Caco-2 (cell line): Measurements from ENCODE around the gene CNTN5. TPM values are rescaled to one million over a fixed set of nuclear protein-coding genes. Genes with fewer than 3 reads are reported as not detected.

Experiments used
- BruUV-seq: library from RNA; stranded (reverse); fragments of 400-500 nt; replicated peaks from 2 replicates; lab custom pipeline; 2021; lab: Mats Ljungman, UMichigan
- CTCF ChIA-PET: fragments of 300-600 bp; sonication (Branson Sonifier 250); formaldehyde crosslinking; loops from one replicate; lab custom pipeline; 2022; ENCODE audit warnings: antibody characterized with exemption; lab: Charles Lee
- POLR2A ChIA-PET: fragments of 300-600 bp; sonication (Branson Sonifier 250); formaldehyde crosslinking; loops from one replicate; lab custom pipeline; 2022; ENCODE audit warnings: antibody characterized with exemption; lab: Charles Lee
- DNase-seq, 2 experiments: peaks; one replicate each; pipeline versions ENCODE4 v3.0.0 to v3.0.0-alpha.2; 2020 to 2022
- H3K27me3 ChIP-seq: replicated peaks from 2 replicates; pipeline ENCODE4 v1.6.0; 2011; ENCODE audit warnings: low read length; ENCODE audit not compliant: control insufficient read depth, insufficient read depth
- H3K36me3 ChIP-seq: 2 replicates; pipeline ENCODE4 v1.5.1; 2011; ENCODE audit warnings: low read length; ENCODE audit not compliant: control insufficient read depth, insufficient read depth
- H3K4me1 ChIP-seq: fragments of 250-450 bp; sonication (Bioruptor Pico); 2 replicates; pipeline ENCODE4 v1.5.1; 2020; ENCODE audit warnings: mild to moderate bottlenecking
- H3K4me3 ChIP-seq: 2 replicates; pipeline ENCODE4 v1.5.1; 2011; ENCODE audit warnings: low read depth, mild to moderate bottlenecking, control low read depth, low read length
- H3K9me3 ChIP-seq: fragments of 250-450 bp; sonication (Bioruptor Pico); 2 replicates; pipeline ENCODE4 v1.5.1; 2020; ENCODE audit warnings: mild to moderate bottlenecking, moderate library complexity
- H3K27ac Mint-ChIP-seq: one replicate; pipeline ENCODE4 v1.8.0; 2022; ENCODE audit warnings: mixed read lengths; ENCODE audit not compliant: unreplicated experiment
- H3K27me3 Mint-ChIP-seq: one replicate; pipeline ENCODE4 v1.8.0; 2022; ENCODE audit warnings: mixed read lengths; ENCODE audit not compliant: insufficient read depth, unreplicated experiment
- H3K36me3 Mint-ChIP-seq: one replicate; pipeline ENCODE4 v1.8.0; 2022; ENCODE audit warnings: mild to moderate bottlenecking, mixed read lengths; ENCODE audit not compliant: insufficient read depth, unreplicated experiment
- H3K4me1 Mint-ChIP-seq: one replicate; pipeline ENCODE4 v1.8.0; 2022; ENCODE audit warnings: low read depth, mixed read lengths; ENCODE audit not compliant: unreplicated experiment
- H3K4me3 Mint-ChIP-seq: one replicate; pipeline ENCODE4 v1.8.0; 2022; ENCODE audit warnings: mild to moderate bottlenecking, moderate library complexity, mixed read lengths; ENCODE audit not compliant: unreplicated experiment
- H3K9me3 Mint-ChIP-seq: one replicate; pipeline ENCODE4 v1.8.0; 2022; ENCODE audit warnings: mixed read lengths; ENCODE audit not compliant: unreplicated experiment
- CTCF ChIP-seq, 2 experiments: fragments of 200-600 bp in 1 of 2; IDR thresholded peaks; 1 replicate in 1 of 2; 2 replicates in 1 of 2; pipeline versions ENCODE4 v1.5.1 to v1.8.0; 2011 to 2022; ENCODE audit warnings: antibody characterized with exemption in 1 of 2, control low read depth in 1 of 2, inconsistent platforms in 1 of 2, low read depth in 1 of 2, low read length in 1 of 2, mild to moderate bottlenecking in 1 of 2, moderate library complexity in 1 of 2; ENCODE audit not compliant: insufficient read depth in 1 of 2, severe bottlenecking in 1 of 2, unreplicated experiment in 1 of 2
- intact Hi-C: fragments of 100-400 bp; cut with micrococcal nuclease; formaldehyde crosslinking; loops from one replicate; pipeline ENCODE4 v1.10.0; 2022; ENCODE audit not compliant: unreplicated experiment
- total RNA-seq: library from RNA; stranded (reverse); gene quantifications from 2 replicates; pipeline ENCODE4 v1.2.3, GENCODE V29; 2022

CNTN5 gene
- total RNA-seq, 1 experiment from 2014 or later: 1.00 TPM

- ChIA-PET CTCF (no interaction called here), POLR2A (no interaction called here)
- Mint-ChIP-seq H3K27ac (no peak overlapping the region), H3K36me3 (no peaks in the 10 kb centered on the region), H3K27me3 (no peaks in the 10 kb centered on the region), H3K4me1 (peaks cover 4% of the 10 kb centered on the region), H3K9me3 (peaks cover 18% of the 10 kb centered on the region), H3K4me3 (no peak overlapping the region)
- no TSS peak for BruUV-seq
- H3K4me1 ChIP-seq: no peaks in the 10 kb centered on the region
- TF ChIP-seq CTCF (IDR thresholded peaks at IDR 0.05; ENCODE audit: insufficient read depth in 1 of 2, low read depth in 1 of 2, low read length in 1 of 2, severe bottlenecking in 1 of 2, unreplicated experiment in 1 of 2): no peak
- intact Hi-C loops: no loop called here
- H3K9me3 ChIP-seq: 0 out of 2 replicates have a peak, but pooled peaks cover 2% of the 10 kb centered on the region
- no peak for DNase-seq
- no peaks in the 10 kb centered on the region for H3K27me3 ChIP-seq
- H3K4me3 ChIP-seq: no peak overlapping the region
- no peaks in the 10 kb centered on the region for H3K36me3 ChIP-seq
These were observed 673.3 kb downstream of the CNTN5 start for GRCh38 chr11:99693941-99694492.

GRCh38 chr11:99695106-99695505 is 674.4 kb downstream of the CNTN5 start:
- no peak for TF ChIP-seq CTCF (IDR thresholded peaks at IDR 0.05; ENCODE audit: insufficient read depth in 1 of 2, low read depth in 1 of 2, low read length in 1 of 2, severe bottlenecking in 1 of 2, unreplicated experiment in 1 of 2)
- BruUV-seq: no TSS peak

GRCh38 chr11:99706848-99707247 is 686.1 kb downstream of the CNTN5 start:
- intact Hi-C loops: no loop called here
- Mint-ChIP-seq H3K36me3 (no peaks in the 10 kb centered on the region), H3K27ac (no peak overlapping the region), H3K4me3 (no peak overlapping the region), H3K9me3 (no peaks in the 10 kb centered on the region), H3K27me3 (no peaks in the 10 kb centered on the region), H3K4me1 (no peaks in the 10 kb centered on the region)
- Histone ChIP-seq H3K27me3 (no peaks in the 10 kb centered on the region), H3K4me3 (no peak overlapping the region), H3K9me3 (no peaks in the 10 kb centered on the region), H3K4me1 (no peaks in the 10 kb centered on the region), H3K36me3 (no peaks in the 10 kb centered on the region)
- ChIA-PET CTCF (no interaction called here), POLR2A (no interaction called here)
- no TSS peak for BruUV-seq
- no peak for TF ChIP-seq CTCF (IDR thresholded peaks at IDR 0.05; ENCODE audit: insufficient read depth in 1 of 2, low read depth in 1 of 2, low read length in 1 of 2, severe bottlenecking in 1 of 2, unreplicated experiment in 1 of 2)
- DNase-seq: no peak

More at GRCh38 chr11:99695106-99695505, 674.4 kb downstream of the CNTN5 start:
- 0 out of 2 replicates have a peak, but pooled peaks cover 2% of the 10 kb centered on the region for H3K9me3 ChIP-seq
- H3K27me3 Mint-ChIP-seq: no peaks in the 10 kb centered on the region
- no peak overlapping the region for H3K4me3 ChIP-seq
- no peak overlapping the region for H3K27ac Mint-ChIP-seq
- H3K4me1 ChIP-seq: no peaks in the 10 kb centered on the region
- no peaks in the 10 kb centered on the region for H3K27me3 ChIP-seq
- POLR2A ChIA-PET: no interaction called here
- H3K4me1 Mint-ChIP-seq: peaks cover 4% of the 10 kb centered on the region
- no peaks in the 10 kb centered on the region for H3K36me3 Mint-ChIP-seq
- H3K4me3 Mint-ChIP-seq: no peak overlapping the region
- DNase-seq: no peak
- H3K9me3 Mint-ChIP-seq: peaks cover 18% of the 10 kb centered on the region
- intact Hi-C loops: no loop called here
- CTCF ChIA-PET: no interaction called here
- H3K36me3 ChIP-seq: no peaks in the 10 kb centered on the region
